Fibroblast of skin of scalp (primary cell): ENCODE data around the gene MCFD2.

Source experiments
- DNase-seq: peaks from one replicate; pipeline ENCODE4 v3.0.0-alpha.2; 2013

The MCFD2 gene

GRCh38 chr2:46872902-46873603 lies 42.6 kb downstream of the MCFD2 start:
- peak; percentile 87 for DNase-seq

DNA sequence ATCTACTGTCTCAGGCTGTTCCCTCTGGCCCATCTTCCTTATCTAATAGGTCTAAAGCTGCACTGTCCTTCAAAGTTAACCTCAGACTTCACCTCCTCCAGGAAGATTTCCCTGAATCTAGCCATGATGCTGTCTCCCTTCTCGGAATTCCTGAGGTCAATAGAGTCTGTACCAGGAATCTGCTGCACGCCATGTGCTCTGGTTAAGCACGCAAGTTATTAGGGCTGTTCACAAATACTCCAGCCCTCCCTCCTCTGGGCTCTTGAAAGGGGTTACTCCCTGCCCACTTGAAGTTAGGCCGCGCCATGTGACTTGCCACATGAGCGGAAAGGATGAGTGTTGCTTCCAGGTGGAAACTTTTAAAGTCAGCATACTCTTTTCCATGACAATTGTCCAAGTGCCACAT lies 43.6 kb downstream of the MCFD2 start:
- peak; percentile 80 for DNase-seq

DNA sequence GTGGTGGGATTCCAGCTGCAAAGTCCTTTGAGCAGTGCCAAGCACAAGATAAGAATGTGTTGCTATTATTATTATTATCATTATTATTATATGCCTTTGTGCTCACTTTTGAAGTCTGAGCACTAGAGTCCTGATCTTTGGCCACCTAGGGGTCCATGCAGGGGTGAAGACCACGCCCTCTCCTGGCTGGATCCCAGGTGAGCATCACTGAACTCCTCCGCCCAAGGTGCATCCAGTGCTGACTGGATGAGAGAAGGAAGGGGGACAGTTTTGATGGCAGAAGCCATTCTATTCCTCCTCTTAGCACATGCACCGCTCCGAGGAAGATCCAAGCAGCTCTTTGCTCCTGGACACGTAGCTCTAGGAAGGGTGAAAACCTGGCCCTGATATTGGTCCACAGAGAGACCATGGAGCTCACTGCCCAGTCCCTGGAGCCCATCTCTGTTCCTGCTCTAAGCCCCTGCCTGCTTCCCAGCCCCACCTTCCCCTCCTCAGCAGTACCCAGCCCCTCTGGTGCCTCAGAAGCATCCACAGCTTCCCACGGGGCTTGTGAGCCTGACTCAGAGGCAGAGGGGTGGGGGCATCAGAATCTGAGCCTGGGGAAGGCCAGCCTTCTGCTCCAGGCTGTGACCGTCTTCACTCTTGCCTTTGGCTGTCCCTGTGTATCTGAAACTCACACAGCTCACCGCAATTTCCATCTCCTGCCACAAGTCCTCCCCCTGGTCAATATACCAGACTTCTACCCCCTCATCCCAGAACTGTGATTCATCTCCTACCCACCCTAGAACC lies 45.4 kb downstream of the MCFD2 start:
- peak; percentile 70 for DNase-seq

- DNase-seq, result no peak
These were observed 46.0 kb downstream of the MCFD2 start for GRCh38 chr2:46869621-46870020.

- DNase-seq, result no peak
These were observed 48.8 kb downstream of the MCFD2 start for GRCh38 chr2:46866770-46867246.

DNA sequence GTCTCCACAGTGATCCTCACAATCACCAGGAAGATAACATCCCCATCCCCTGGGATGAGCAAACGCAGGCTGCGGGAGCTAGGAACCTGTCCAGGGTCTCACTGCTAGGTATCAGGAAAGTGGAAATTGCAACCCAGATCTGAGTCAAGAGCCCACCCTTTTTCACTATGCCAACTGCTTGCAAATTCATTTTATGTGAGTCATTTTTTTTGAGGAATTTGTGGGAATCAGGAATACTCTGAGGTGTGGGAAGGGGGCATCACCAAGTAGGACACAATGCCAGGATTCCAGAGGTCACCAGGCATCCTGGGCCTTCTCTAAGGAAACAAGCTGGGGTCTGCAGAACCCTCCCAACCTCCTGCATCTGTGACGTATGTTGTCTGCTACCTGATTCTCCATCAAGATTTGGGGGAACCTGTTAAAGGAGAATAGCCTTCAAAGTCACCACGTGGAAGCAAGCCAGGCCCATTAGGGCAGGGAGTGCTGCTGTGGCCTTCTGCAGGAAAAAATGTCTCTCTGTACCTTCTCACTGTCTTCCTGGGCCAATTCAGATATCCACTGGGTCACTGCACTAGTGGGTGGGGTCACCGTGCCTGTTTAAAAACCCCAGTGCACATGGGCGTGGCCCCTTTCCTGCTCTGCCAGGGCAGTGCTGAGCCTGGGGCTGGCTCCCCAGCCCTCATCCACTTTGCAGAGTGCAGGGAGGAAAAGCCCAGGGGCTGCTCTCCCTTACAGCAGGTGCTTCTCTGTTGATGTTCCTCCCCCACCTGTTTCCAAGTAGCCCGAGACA lies 50.2 kb downstream of the MCFD2 start:
- DNase-seq, result no peak

- no peak for DNase-seq
These were observed 51.7 kb downstream of the MCFD2 start for GRCh38 chr2:46863882-46864281.

GRCh38 chr2:46862514-46862913 lies 53.1 kb downstream of the MCFD2 start:
- no peak for DNase-seq

GRCh38 chr2:46861916-46862315 lies 53.7 kb downstream of the MCFD2 start:
- no peak for DNase-seq

GRCh38 chr2:46859482-46859881 lies 56.1 kb downstream of the MCFD2 start:
- DNase-seq, result no peak

GRCh38 chr2:46858702-46859090 lies 56.9 kb downstream of the MCFD2 start:
- DNase-seq, result peak; percentile 96

DNA sequence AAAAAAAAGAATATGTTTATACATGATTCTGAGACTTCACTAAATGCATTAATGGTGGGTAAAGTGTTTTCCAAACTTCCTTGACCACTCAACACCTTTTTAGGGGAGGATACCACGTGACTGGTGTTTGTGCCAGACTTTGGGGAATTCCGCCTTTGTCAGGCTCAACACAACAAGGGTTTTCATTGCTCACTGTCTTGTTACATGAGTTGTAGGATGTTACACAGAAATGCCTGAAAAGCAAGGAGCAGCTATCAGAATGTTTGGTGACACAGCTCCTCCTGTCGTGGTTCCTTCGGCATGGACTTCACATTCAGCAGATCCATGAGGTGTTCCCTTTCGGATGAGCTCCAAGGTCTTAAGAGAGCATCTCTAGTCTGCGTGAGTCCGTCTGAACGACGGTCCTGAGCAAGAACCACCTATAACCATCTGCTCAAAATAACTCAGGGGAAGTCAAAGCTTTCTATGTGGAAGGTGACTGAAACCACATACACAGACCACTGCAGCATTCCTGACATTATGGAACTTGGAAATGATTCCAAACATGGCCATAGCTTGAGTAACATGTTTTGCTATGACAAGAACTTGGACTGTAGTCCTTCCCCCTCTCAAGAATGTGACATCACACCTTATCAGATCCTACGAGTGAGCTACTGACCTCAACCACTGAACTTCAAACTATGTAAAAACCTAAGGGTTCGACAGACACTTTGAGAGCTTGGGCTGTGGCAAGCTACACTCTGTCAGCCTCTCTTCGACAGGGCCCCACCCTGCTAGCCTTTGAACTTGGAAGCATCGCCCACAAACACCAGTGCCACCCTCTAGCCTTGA lies 57.5 kb downstream of the MCFD2 start:
- DNase-seq, result peak; percentile 98

DNA sequence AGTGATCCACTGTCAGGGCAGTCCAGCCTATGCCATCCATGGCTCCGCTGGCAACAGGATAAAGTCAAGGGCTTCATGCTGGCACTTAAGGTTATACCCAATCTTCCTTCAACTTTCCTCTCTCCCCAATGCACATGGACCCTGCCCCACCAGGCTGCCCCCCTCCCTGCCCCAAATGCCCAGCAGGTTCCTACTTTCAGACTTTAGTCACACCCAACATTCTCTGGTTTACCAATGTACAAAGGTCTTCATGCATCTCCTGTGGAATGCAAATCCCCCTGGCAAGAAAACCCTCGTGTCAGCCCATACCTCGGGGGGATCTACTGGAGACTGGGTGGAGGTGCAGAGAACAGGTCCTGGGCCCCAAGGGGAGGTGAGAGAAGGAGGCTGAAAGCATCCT lies 59.3 kb downstream of the MCFD2 start:
- DNase-seq, result no peak

DNA sequence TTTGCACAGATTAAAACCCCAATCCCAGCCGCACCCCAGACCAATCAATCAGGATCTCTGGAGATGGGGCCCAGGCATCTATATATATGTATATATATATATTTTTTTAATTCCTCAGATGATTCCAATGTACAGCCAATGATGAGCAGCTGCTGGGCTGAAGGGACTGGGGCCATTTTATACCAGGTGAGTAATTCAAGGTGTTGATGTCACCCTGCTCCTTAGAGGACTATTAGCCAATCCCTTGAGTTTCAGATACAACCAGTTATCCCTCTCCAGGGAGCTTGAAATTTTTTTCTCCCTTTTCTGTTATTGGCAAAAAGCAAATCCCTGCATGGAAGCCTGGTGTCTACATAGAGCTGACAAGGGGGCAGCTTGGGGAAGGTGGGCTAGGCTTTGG lies 59.8 kb downstream of the MCFD2 start:
- DNase-seq, result no peak

GRCh38 chr2:46854260-46854659 lies 61.3 kb downstream of the MCFD2 start:
- no peak for DNase-seq

GRCh38 chr2:46852598-46852997 lies 63.0 kb downstream of the MCFD2 start:
- no peak for DNase-seq

GRCh38 chr2:46852124-46852523 lies 63.5 kb downstream of the MCFD2 start:
- no peak for DNase-seq
